ENCODE data around the gene MROH2A.

DNA sequence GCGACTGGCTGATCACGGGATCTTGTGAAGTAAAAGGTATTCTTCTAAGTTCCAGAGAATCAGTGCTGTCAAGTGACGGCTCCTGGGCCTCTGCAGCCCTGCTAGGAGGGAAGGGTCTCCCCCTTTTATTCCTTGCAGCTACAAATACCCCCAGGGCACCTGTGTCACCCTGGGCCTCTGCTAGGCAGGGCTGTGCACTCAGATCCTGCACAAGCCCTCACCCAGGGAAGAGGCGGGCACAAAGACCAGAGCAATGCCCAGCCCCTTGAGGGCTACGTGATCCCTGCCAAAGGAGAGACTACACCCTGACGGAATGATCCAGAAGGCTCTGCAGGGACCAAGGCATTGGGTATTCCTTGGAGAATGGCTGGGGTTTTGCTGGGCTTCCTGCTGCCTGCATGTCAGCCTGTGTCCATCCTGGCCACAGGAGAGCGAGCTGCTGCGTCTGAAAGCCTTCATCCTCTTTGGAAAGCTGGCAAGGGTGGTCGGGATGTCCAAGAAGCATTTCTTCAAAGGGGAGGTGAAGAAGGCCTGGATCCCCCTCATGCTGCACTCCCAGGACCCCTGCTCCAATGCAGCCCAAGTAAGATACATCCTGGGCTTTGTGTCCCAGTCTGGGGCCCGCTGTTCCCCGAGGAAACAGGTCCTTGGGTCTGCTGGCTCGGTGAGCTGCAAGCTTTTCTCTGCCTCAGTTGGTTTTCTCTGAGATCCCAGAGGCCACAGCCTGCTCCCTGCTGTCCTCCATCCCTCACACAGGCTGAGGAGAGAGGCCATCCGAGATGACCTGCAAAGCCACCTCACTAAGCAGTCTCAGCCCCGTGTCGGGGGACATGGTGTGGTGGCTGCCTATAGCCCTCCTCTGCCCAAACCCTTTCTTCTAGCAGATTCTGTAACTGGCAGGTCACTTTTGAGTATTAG lies 51.3 kb downstream of the MROH2A start:
- TF ChIP-seq, protein P1, sequence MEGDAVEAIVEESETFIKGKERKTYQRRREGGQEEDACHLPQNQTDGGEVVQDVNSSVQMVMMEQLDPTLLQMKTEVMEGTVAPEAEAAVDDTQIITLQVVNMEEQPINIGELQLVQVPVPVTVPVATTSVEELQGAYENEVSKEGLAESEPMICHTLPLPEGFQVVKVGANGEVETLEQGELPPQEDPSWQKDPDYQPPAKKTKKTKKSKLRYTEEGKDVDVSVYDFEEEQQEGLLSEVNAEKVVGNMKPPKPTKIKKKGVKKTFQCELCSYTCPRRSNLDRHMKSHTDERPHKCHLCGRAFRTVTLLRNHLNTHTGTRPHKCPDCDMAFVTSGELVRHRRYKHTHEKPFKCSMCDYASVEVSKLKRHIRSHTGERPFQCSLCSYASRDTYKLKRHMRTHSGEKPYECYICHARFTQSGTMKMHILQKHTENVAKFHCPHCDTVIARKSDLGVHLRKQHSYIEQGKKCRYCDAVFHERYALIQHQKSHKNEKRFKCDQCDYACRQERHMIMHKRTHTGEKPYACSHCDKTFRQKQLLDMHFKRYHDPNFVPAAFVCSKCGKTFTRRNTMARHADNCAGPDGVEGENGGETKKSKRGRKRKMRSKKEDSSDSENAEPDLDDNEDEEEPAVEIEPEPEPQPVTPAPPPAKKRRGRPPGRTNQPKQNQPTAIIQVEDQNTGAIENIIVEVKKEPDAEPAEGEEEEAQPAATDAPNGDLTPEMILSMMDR (IDR thresholded peaks at IDR 0.05 in 2 of 3, conservative IDR thresholded peaks at IDR 0.05 in 1 of 3; ENCODE audit: insufficient read depth in 2 of 3, low read depth in 1 of 3, low read length in 3 of 3), result no peak
- TF ChIP-seq RB1 (IDR thresholded peaks at IDR 0.05; ENCODE audit: low read depth), result no peak
- TF ChIP-seq TAF1 (IDR thresholded peaks at IDR 0.05; ENCODE audit: control insufficient read depth, extremely low read depth, insufficient read depth, low read length, severe bottlenecking), result no peak
- no peak for TF ChIP-seq POLR2A (conservative IDR thresholded peaks at IDR 0.05)
- no peak for TF ChIP-seq BRD9 (IDR thresholded peaks at IDR 0.05; ENCODE audit: low read depth, partially characterized antibody)
- TF ChIP-seq KAT2B (IDR thresholded peaks at IDR 0.05; ENCODE audit: low read depth, low read length), result no peak
- no peak for TF ChIP-seq ATF7 (IDR thresholded peaks at IDR 0.05)
- no peak for TF ChIP-seq YBX1 (IDR thresholded peaks at IDR 0.05)
- TF ChIP-seq HIVEP1 (CRISPR knock-in tag; IDR thresholded peaks at IDR 0.05), result no peak
- no peak for TF ChIP-seq SP2 (IDR thresholded peaks at IDR 0.05; ENCODE audit: extremely low read depth, low read depth, low read length, poor library complexity, severe bottlenecking)
- TF ChIP-seq MAFK (IDR thresholded peaks at IDR 0.05; ENCODE audit: low read length), result no peak
- no peak for TF ChIP-seq CTCFL (IDR thresholded peaks at IDR 0.05; ENCODE audit: borderline replicate concordance, insufficient read depth, low read depth, low read length, poor library complexity, severe bottlenecking)
- no peak for TF ChIP-seq MTA3 (IDR thresholded peaks at IDR 0.05; ENCODE audit: borderline replicate concordance)
